Left renal cortex interstitium (tissue), 4 donors: ENCODE data around the gene FN3K. TPM values are rescaled to one million over a fixed set of nuclear protein-coding genes. Genes with fewer than 3 reads are reported as not detected.
"Not testable (repeated sequence)": the region's sequence is repeated elsewhere in the genome, so short reads cannot be mapped to it uniquely, and the experiment has no call there.

ENCODE experiments used
- DNase-seq, 4 donors: peaks; one replicate each; pipeline ENCODE4 v3.0.0-alpha.2; 2013; ENCODE audit warnings: low read depth in 4 of 4, low spot score in 2 of 4, missing footprints in 1 of 4
- polyA plus RNA-seq, 4 donors: library from polyadenylated mRNA; unstranded; fragments of 120-200 nt; gene quantifications; one replicate each; pipeline ENCODE4 v1.2.1, GENCODE V29; 2013; ENCODE audit not compliant: insufficient read length in 4 of 4

FN3K gene
- polyA plus RNA-seq, 4 donors, result 18.8 to 40.3 (median 29.8) TPM

DNA sequence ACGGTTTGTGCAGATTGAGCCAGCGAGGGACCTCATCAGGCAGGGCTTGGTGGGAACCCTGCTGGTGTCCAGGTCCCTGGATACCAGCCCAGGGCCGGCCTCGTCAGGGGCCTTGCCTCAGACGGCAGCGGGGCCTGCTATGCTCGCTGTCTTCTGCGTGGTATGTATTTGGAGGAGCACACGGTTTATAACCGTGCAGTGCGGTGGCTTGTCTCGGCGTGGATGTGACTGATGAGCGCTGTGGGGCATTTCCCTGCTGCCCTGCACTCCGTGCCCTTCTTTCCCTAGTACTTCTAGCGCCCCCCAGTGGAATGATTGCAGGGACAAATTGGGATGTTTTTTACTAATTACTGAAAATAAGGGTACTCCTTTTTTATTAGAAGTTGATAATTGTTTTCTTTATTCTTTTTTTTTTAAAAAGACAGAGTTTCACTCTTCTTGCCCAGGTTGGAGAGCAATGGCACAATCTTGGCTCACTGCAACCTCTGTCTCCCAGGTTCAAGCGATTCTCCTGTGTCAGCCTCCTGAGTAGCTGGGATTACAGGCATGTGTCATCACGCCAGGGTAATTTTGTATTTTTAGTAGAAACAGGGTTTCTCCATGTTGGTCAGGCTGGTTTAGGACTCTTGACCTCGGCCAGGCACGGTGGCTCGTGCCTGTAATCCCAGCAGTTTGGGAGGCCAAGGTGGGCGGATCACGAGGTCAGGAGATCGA lies 31.8 kb downstream of the FN3K start:
- DNase-seq, result no peak

DNA sequence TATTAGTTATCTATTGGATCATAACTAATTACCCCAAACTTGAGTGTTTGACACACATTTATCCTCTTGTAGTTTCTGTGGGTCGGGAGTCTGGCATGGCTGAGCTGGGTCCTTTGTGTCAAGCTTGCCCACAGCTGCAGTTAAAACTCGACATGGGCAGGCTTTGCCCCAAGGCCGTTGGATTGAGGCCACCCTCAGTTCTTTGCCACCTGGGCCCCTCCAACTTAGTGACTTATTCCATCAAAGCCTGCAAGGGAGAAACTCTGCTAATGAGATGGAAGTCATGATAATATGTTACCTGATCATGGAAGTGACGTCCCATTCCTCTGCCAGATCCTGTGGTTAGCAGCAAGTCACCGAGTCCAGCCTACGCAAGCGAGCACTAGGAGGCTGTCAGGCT lies 33.6 kb downstream of the FN3K start:
- DNase-seq, result no peak

DNA sequence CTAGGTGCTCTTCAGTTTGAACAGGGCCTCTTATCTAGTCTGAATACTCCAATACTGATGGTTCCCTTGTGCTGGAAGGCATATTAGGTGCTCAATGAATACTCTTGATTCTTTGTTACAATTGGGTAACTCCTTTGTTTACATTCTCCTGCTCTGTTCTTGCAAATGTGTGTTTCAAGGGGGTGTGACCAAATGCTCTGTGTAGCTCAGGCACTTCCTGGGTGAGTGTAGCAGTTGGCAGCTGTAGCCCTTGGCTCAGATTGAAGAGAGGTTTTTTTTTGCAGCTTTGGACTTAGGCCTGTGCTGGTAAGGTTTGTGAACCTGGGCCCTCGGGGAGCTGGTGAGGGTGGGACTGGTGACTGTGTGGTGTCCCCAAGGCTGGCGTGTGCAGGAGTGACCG lies 36.6 kb downstream of the FN3K start:
- no peak for DNase-seq

DNA sequence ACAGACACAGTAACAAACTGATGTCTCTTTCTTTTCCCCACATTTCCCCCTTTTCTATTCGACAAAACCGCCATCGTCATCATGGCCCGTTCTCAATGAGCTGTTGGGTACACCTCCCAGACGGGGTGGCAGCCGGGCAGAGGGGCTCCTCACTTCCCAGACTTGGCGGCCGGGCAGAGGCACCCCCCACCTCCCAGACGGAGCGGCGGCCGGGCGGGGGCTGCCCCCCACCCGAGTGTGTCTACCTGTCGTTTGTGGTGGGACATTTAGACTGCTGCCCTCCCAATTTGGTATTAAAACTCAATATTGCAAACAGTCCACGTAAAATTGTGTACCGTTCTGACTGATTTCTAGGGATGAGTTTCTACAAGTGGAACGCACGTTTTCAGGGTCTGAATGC lies 39.0 kb downstream of the FN3K start:
- DNase-seq, result not testable (repeated sequence)

DNA sequence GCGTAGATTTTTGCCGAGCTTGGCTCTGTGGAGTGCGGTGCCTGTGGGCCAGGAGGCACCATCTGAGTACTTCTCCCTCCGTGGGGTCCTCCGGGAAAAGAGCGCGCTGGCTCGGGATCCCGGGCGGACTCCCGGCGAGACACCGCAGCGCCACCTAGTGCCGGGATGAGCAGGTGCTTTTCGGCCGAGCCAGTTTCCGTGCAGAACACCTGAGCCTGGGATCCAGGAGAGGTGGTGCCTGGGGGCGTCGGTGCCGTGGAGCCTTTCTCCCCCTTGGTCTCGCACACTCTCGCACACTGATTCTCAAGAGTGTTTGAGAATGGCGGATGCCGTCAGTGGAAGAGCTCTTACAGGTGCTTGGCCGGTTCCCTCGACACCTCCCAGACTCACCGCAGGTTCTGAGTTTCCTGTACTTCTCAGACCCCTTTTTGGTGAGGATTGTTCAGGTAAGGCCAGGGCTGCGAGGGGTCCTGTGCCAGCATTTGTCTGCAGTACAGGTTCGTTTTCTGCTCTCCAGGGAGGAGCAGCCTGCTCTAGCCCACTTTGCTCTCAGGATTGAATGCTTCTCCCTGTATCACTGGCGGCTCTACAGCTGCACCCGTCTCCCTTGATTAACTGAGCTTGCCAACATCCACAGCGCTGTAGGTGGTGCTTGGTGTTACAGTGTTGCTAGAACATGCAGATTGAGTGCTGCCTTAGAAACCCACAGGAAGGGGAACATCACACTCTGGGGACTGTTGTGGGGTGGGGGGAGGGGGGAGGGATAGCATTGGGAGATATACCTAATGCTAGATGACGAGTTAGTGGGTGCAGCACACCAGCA lies 39.8 kb downstream of the FN3K start:
- peak in 1 of 4 donors; percentile 29 for DNase-seq

DNA sequence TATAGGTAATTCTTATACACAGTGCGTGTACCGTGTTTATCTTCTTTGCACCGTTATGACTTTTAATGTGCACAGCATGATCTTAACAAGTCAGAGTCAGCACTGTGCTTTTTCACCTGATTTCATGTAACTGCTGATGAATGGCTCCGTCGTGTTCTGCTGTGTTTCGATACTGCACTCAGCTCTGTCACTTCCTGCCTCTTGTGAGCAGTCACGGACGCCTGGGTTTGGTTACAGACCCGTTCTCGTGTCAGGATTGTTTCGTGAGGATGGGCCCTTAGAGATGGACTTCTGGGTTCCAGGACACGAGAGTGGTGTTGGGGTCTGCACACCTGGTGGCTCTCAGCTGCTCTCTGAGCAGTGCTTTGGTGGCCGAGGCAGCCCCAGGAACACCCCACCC lies 41.0 kb downstream of the FN3K start:
- DNase-seq, result no peak

DNA sequence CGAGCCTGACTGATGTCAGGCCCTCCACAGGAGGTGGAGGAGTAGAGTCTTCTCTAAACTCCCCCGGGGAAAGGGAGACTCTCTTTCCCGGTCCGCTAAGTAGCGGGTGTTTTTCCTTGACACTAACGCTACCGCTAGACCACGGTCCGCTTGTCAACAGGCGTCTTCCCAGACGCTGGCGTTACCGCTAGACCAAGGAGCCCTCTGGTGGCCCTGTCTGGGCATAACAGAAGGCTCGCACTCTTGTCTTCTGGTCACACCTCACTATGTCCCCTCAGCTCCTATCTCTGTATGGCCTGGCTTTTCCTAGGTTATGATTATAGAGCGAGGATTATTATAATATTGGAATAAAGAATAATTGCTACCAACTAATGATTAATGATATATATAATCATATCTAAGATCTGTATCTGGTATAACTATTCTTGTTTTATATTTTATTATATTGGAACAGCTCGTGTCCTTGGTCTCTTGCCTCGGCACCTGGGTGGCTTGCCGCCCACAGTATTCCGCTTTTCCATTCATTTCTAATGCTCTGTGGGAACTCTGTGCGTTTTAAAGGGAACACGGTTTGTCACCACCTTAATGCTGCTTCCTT lies 42.5 kb downstream of the FN3K start:
- not testable (repeated sequence) for DNase-seq

DNA sequence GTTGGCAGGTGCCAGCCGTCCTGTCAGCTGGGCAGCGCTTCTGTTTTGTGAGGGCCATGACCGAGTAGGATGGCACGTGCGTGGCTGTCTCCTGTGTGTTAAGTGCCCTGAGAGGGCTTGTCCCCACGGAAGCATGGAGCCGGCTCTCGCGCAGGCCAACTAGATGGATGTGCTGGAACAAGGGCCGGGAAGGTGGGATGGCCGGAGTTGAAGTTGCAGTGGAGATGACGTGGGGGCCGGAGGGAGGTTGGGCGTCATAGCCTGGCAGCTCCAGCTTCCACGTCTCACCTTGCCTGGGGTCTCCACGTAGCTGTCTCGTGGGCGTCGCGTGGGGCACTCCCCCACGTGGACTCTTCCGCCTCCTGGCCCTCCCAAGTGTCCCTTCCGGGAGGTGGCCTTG lies 44.1 kb downstream of the FN3K start:
- DNase-seq, result no peak

DNA sequence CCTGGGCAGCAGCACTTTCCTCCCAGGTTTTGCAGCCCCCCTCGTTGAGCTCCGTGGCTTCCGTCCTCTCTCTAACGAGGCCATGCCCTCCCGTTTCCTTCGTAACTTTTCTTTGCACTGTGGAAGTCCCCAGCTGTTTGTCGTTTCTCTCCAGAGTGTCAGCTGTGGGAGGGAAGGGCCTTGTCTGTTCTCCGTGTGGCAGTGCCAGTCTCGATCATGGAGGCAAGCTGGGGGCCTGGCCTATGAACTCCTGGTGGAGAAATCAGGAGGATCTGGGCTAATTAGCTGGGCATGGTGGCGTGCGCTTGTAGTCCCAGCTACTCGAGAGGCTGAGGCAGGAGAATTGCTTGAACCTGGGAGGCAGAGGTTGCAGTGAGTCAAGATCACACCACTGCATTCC lies 44.8 kb downstream of the FN3K start:
- DNase-seq, result no peak

DNA sequence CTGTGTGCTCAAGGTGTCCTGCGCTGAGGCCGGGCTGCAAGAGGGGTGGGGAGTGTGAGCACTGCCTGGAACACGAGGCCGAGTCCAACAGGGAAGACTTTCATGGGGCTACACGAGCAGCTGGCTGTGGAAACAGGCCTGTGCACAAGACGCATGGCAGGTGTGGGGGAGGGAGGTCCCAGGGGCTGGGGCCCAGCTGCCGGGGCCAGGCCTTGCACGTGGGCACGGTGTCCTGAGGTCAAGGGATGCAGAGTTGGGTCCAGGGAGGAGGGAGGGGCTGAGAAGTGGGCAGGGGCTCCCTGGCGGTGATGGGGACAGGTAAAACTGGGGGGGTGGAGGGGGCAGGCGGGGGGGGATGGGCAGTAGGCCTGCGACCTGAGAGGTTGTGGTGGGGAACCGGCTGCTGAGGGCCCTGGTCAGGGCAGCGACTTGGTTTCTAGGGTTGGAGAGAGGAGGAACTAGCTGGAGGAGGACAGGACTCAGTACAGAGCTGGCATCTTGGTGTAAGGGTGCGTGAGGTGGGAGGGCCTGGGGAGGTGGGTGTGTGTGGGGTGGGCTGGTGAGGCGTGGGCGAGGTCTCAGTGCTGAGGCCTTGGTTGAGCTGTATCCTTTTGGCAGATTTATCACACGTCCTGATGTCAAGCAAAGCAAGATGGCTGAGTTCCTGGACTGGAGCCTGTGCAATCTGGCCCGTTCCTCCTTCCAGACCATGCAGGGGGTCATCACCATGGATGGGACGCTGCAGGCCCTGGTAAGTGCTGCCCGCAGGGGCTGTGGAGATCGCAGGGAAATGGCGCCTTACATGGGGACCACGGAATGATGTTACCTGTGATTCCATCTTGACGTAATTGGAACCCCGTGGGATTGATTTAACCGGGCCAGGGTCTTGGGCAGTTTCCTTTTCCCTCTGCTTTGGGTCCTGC lies 45.8 kb downstream of the FN3K start:
- DNase-seq, result no peak

DNA sequence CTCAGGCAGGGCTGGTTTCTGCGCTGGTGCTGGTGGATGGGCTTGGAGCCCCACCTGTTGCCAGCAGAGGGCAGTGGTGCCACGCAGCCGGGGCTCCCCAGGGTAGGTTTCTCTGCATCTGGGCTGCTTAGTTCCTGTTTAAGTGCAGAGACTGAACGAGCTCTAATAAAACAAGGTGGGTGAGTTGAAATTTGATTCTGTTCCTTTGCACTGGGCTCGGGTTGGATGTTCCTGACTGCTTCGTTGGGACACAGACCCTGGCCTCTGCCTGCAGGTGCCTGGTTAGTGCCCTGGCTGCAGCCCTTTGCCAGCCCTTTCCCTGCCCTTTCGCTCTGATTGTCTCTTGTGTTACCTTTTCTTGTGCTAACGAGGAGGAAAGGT lies 46.5 kb downstream of the FN3K start:
- peak; percentile 60 to 83 (median 66) for DNase-seq

DNA sequence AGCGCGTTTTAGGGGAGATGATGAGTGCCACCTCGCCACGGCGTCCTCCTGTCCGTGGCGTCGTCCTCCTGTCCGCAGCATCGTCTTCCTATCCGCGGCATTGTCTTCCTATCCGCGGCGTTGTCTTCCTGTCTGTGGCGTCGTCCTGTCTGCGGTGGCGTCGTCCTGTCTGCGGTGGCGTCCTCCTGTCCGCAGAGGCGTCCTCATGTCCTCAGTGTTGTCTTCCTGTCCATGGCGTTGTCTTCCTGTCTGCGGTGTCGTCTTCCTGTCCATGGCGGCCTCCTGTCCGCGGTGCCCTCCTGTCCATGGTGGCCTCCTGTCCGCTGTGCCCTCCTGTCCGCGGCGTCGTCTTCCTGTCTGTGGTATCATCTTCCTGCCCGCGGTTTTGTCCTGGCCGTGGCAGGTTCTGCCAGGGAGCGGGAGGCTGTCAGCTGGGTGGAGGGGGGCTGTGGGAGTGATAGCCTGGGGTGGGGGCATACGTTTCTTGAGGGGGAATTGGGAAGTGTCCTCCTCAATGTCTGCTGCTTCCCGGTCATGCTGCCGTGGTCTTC lies 47.3 kb downstream of the FN3K start:
- no peak for DNase-seq

DNA sequence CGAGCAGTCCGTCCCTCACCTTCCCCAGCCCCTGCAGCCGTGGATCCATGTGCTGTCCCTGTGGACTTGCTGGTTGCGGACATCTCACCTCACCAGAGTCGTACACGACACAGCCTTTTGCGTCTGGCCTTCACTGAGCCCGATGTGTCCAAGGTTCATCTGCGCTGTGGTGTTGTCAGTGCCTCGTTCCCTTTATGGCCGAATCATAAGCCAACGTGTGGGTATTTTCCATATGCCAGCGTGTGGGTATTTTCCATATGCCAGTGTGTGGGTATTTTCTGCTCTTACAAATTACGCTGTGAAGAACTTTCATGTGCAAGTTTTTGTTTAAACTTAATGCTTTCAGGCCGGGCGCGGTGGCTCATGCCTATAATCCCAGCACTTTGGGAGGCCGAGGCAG lies 48.1 kb downstream of the FN3K start:
- DNase-seq, result no peak

DNA sequence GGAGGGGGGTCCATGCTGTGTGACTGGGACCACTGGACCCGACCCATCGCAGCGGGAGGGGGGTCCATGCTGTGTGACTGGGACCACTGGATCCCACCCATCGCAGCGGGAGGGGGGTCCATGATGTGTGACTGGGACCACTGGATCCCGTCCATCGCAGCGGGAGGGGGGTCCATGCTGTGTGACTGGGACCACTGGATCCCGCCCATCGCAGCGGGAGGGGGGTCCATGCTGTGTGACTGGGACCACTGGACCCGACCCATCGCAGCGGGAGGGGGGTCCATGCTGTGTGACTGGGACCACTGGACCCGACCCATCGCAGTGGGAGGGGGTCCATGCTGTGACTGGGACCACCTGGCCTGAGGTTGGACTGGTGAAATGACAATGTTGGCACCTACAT lies 50.2 kb downstream of the FN3K start:
- DNase-seq, result not testable (repeated sequence)

DNA sequence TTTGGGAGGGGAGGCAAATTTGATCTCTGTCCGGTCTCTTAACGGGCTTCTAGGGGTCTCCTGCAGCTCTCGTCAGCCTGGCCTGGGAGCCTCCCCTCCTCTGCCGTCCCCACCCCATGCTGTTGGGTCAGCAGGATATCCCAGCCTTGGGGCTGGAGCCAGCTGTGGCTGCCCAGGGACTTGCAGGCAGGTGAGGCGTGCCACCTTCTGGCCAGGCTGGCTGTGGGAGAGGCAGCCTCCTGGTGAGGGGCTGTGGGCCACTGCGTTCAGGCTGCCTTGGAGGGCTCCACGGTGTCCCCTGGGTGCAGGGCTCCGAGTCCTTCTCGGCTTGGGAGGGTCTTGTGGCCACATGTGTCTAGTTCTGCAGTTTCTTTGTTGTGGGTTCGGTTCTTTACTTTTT lies 51.0 kb downstream of the FN3K start:
- DNase-seq, result no peak

DNA sequence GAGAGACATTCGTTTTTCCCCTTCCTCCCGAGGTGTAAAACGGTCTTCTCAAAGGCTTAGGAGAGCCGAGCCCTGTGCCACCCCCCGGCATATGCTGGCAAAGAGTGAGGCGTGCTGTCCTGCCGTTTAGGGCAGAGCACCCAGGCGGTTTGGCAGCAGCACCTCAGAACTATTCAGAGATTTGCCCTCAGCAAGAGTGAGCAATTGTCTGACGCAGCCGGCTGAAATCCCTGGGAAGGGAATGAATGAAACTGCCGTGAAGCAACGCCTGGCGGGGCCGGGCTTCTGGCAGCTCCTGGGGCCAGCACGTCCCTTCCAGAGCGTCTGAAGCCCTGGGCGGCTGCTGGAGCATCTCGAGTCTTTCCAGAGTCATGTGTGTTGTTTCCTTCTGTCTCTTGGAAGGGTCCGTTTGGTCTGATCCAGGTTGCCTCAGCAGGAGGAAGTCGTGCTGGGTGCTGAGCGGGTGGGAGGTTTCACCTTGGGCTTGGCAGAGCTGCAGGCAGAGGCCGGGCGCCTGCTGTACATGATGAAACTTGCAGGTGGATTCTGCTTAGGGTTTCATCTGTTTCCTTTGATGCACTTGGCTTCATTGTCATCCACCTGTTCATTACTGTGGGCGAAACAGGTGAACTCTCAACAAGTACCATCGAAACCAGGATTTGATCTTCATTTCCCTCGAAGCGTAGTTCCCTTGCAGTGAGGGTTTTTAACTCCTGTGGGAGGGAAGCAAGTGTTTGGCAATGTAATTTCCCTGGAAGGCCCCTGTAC lies 51.9 kb downstream of the FN3K start:
- no peak for DNase-seq

DNA sequence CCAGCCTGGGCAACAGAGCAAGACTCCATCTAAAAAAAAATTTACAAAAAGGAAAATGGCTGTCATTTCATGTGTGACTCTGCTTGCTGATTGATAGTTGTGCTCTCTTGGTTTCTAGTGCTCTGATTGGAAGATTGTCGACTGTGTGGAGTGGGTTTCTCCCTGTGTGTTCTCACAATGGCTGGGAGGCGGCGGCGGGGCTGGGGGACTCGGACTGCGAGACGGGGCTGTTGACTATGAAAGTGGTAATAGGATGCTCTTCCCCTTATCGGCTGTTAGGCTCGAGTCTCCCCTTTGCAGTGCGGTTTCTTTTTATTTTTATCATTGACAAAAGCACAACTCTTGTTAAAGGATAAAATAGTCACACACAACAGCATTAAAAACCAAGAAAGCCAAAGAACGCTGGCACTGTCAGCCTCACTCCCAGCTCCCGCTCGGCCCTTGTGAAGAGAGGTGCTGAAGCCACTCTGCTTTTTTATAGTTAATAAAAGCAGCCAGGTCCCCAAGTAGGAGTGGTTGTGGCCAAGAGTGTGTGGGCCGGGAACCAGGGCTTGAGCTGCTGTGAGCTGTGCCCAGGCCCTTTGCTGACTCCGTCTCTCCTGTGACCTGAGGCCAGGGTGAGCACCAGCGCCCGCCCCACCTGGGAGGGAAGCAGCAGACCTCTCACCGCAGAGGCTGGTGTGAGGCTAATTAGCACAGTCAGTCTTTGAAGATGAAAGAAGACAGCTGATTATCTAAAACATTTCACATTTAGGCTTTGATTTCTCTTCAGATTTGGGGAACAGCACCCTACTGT lies 53.0 kb downstream of the FN3K start:
- DNase-seq, result no peak

DNA sequence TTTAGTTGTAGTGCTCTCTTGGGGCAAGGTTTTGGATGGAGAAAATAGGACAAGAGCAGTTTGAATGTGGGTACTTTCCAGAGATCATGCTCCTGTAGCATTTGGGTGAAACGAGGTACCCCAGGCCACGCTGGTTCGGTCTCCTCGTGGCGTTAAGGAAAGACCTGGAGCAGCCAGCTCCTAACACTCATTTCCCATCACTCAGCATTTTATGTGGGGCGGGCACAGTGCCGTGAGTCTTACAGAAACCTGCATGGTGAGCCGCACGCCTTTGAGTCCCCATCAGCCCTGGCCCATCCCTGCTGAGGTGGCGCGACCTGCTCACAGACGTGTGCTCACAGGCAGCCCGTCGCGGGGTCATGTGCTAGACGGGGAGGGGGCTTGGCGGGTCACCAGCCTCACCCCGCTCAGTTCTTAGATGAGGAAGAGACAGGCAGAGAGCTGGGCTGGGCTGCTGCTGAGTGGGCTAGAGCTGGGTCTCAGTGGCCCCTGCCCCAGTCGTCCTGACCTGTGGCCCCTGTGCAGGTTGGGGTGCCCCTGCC lies 53.7 kb downstream of the FN3K start:
- DNase-seq, result no peak

DNA sequence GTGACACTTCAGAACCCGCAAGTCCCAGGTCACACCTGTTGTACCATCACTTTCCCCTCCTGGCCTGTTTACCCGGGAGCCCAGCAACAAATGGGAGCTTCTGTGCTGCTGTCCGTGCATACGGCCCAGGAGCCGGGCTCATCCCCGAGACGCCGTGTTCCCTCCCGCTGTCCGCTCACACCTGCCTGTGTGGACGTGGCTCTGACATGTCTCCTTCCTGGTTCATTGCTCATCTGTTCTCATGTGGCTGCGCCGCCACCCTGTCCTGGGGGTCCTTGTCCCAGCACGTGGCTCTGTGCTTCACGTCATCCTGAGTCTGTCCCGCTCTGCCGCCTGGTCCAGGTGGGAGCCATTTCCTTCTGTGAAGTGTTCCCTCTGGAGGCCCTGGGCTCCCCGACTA lies 54.4 kb downstream of the FN3K start:
- no peak for DNase-seq
